HepG2 (cell line): ENCODE data around the gene SDC1. TPM values are rescaled to one million over a fixed set of nuclear protein-coding genes. Genes with fewer than 3 reads are reported as not detected.
A peak's percentile ranks its signal among the peaks of the same experiment; 100 is the strongest.

Experiments used
- BCLAF1 ChIP-seq: fragments of 450-650 bp; IDR thresholded peaks from 2 replicates; pipeline ENCODE4 v1.6.1; 2017; ENCODE audit warnings: mild to moderate bottlenecking
- CEBPB ChIP-seq: IDR thresholded peaks from 2 replicates; pipeline ENCODE4 v1.6.1; 2011; ENCODE audit warnings: low read depth, low read length, improper control_type of control experiment, borderline replicate concordance
- CSRNP1 ChIP-seq: sonication (generic); formaldehyde crosslinking; IDR thresholded peaks from 2 replicates; pipeline ENCODE4 v1.8.1; 2023; ENCODE audit warnings: mild to moderate bottlenecking, missing genetic modification reagents
- DRAP1 ChIP-seq: IDR thresholded peaks from 2 replicates; pipeline ENCODE4 v1.6.1; 2016; ENCODE audit warnings: missing genetic modification reagents, missing compliant biosample characterization
- FOSL1 ChIP-seq: sonication (generic); formaldehyde crosslinking; IDR thresholded peaks from 2 replicates; pipeline ENCODE4 v1.9.0; 2021; ENCODE audit warnings: missing genetic modification reagents, borderline replicate concordance
- GZF1 ChIP-seq: sonication (generic); formaldehyde crosslinking; IDR thresholded peaks from 2 replicates; pipeline ENCODE4 v1.5.1; 2020; ENCODE audit warnings: mild to moderate bottlenecking, missing genetic modification reagents
- HOXA7 ChIP-seq: sonication (generic); formaldehyde crosslinking; IDR thresholded peaks from 2 replicates; pipeline ENCODE4 v1.8.1; 2022; ENCODE audit warnings: mild to moderate bottlenecking, missing genetic modification reagents, moderate library complexity
- MEIS1 ChIP-seq: sonication (generic); formaldehyde crosslinking; IDR thresholded peaks from 2 replicates; pipeline ENCODE4 v1.9.0; 2021; ENCODE audit warnings: mild to moderate bottlenecking, missing genetic modification reagents, moderate library complexity, borderline replicate concordance
- NFYC ChIP-seq: IDR thresholded peaks from 2 replicates; pipeline ENCODE4 v1.6.1; 2016; ENCODE audit warnings: missing genetic modification reagents, missing compliant biosample characterization
- SALL2 ChIP-seq: sonication (generic); formaldehyde crosslinking; IDR thresholded peaks from 2 replicates; pipeline ENCODE4 v1.8.1; 2023; ENCODE audit warnings: mild to moderate bottlenecking, missing genetic modification reagents, inconsistent platforms
- THAP7 ChIP-seq: sonication (generic); formaldehyde crosslinking; IDR thresholded peaks from 2 replicates; pipeline ENCODE4 v1.8.1; 2023; ENCODE audit warnings: mild to moderate bottlenecking, missing genetic modification reagents
- XBP1 ChIP-seq: sonication (generic); formaldehyde crosslinking; IDR thresholded peaks from 2 replicates; pipeline ENCODE4 v1.5.0; 2020; ENCODE audit warnings: missing genetic modification reagents
- ZBTB3 ChIP-seq: sonication (generic); formaldehyde crosslinking; IDR thresholded peaks from 2 replicates; pipeline ENCODE4 v1.4.0; 2020; ENCODE audit warnings: low read depth, mild to moderate bottlenecking, moderate library complexity, missing genetic modification reagents, borderline replicate concordance
- ZFP36L2 ChIP-seq: sonication (generic); formaldehyde crosslinking; IDR thresholded peaks from 2 replicates; pipeline ENCODE4 v1.4.0; 2020; ENCODE audit warnings: missing genetic modification reagents
- ZFYVE20 ChIP-seq: sonication (generic); formaldehyde crosslinking; IDR thresholded peaks from 2 replicates; pipeline ENCODE4 v1.8.0; 2023; ENCODE audit warnings: low read depth, mild to moderate bottlenecking, moderate library complexity, missing genetic modification reagents, borderline replicate concordance
- ZNF441 ChIP-seq: sonication (generic); formaldehyde crosslinking; IDR thresholded peaks from 2 replicates; pipeline ENCODE4 v1.7.0; 2021; ENCODE audit warnings: missing genetic modification reagents, borderline replicate concordance
- ZNF496 ChIP-seq: sonication (generic); formaldehyde crosslinking; IDR thresholded peaks from 2 replicates; pipeline ENCODE4 v1.8.1; 2023; ENCODE audit warnings: mild to moderate bottlenecking, moderate library complexity, missing genetic modification reagents; ENCODE audit not compliant: insufficient replicate concordance
- ZNF550 ChIP-seq: sonication (generic); formaldehyde crosslinking; IDR thresholded peaks from 2 replicates; pipeline ENCODE4 v1.4.0; 2020; ENCODE audit warnings: mild to moderate bottlenecking, missing genetic modification reagents, borderline replicate concordance
- ZNF564 ChIP-seq: sonication (generic); formaldehyde crosslinking; IDR thresholded peaks from 2 replicates; pipeline ENCODE4 v1.8.1; 2023; ENCODE audit warnings: mild to moderate bottlenecking, missing genetic modification reagents
- ZNF589 ChIP-seq: sonication (generic); formaldehyde crosslinking; conservative IDR thresholded peaks from 2 replicates; pipeline ENCODE4 v1.8.0; 2022; ENCODE audit warnings: mild to moderate bottlenecking, moderate library complexity, missing genetic modification reagents
- ZNF607 ChIP-seq: sonication (generic); formaldehyde crosslinking; IDR thresholded peaks from 2 replicates; pipeline ENCODE4 v1.5.1; 2020; ENCODE audit warnings: missing genetic modification reagents, mild to moderate bottlenecking, borderline replicate concordance
- polyA plus RNA-seq, 8 experiments: library from polyadenylated mRNA; depleted of rRNA in 3 of 8; stranded (reverse) in 7 of 8; unstranded in 1 of 8; fragments of >200 nt; fragmentation: Illumina TruSeq in 4 of 8; extraction: Trizol in 4 of 8; gene quantifications; 2 replicates each; pipeline versions ENCODE4 v1.2.1 to v1.2.3, GENCODE V29; 2011 to 2016; ENCODE audit warnings: low read depth in 4 of 8, missing spikeins in 1 of 8, mixed read lengths in 1 of 8; ENCODE audit not compliant: insufficient read depth in 1 of 8
- total RNA-seq, 5 experiments: library from RNA; depleted of rRNA; stranded (reverse); fragments of >200 nt; fragmentation: Illumina TruSeq; extraction: Trizol; gene quantifications; 2 replicates each; pipeline ENCODE4 v1.2.3, GENCODE V29; 2016; ENCODE audit warnings: low read depth in 1 of 5
- TF ChIP-seq, protein P1 (sequence below): sonication (generic); formaldehyde crosslinking; IDR thresholded peaks from 2 replicates; pipeline ENCODE4 v1.8.0; 2022; ENCODE audit warnings: mild to moderate bottlenecking, missing genetic modification reagents; ENCODE audit not compliant: insufficient replicate concordance

The SDC1 gene
- total and polyA plus RNA-seq, 2 of the 13 experiments (the other 11 are each of a cell fraction or from before 2014, with no cell fraction given): 108 to 119 TPM

DNA sequence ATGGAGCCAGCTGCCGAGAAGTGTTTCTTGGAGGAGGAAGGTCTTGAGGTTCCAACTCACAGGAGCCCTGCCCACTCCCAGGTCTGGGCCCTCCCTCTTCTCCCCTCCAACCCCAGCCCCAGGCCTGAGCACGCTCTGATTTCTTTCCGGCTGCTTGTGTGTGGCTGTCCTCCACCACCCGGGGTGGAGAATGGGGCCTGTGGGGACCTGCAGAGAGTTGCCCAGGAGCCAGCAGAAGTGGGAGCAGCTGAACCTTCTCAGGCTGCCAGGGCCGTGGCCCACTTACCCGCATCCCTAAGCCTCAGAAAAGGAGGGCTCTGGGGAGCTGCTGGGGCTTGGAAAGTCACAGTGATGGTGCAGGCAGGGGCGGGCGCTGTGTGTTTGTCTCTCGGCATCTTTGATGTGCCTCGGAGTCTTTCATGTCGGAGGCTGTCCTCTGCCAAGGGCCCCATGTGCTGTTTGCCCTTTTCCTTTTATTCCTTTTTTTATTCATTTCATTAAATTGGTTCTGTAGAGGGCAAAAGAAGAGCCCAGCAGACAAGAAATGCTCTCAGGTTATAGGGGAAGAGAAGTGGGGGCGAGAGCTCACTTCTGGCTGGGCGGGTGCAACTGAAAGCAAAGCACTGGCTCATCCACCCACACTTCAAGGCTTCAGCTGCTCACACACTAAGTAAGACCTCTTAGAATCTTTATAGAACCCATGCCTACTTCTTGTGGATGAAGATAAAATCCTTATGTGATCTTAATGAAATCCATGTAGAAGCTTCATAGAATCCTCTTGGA, 52.5 kb downstream of the SDC1 start (continued):
- TF ChIP-seq, protein P1, sequence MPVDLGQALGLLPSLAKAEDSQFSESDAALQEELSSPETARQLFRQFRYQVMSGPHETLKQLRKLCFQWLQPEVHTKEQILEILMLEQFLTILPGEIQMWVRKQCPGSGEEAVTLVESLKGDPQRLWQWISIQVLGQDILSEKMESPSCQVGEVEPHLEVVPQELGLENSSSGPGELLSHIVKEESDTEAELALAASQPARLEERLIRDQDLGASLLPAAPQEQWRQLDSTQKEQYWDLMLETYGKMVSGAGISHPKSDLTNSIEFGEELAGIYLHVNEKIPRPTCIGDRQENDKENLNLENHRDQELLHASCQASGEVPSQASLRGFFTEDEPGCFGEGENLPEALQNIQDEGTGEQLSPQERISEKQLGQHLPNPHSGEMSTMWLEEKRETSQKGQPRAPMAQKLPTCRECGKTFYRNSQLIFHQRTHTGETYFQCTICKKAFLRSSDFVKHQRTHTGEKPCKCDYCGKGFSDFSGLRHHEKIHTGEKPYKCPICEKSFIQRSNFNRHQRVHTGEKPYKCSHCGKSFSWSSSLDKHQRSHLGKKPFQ (CRISPR knock-in tag): no peak
- TF ChIP-seq BCLAF1: no peak
- TF ChIP-seq DRAP1 (CRISPR knock-in tag): peak; percentile 33; the same call in 1 of the 2 replicates
- TF ChIP-seq ZNF550 (CRISPR knock-in tag): no peak
- no peak for TF ChIP-seq HOXA7 (CRISPR knock-in tag)
- TF ChIP-seq CEBPB: no peak
- no peak for TF ChIP-seq ZNF564 (CRISPR knock-in tag)
- TF ChIP-seq XBP1 (CRISPR knock-in tag): no peak
- no peak for TF ChIP-seq ZNF589 (CRISPR knock-in tag)
- TF ChIP-seq CSRNP1: no peak
- TF ChIP-seq FOSL1 (CRISPR knock-in tag): no peak
- no peak for TF ChIP-seq ZFP36L2 (CRISPR knock-in tag)
- TF ChIP-seq ZNF441 (CRISPR knock-in tag): no peak
- TF ChIP-seq GZF1 (CRISPR knock-in tag): 0 out of 2 replicates have a peak, but pooled peaks have one; percentile 33
- TF ChIP-seq SALL2 (CRISPR knock-in tag): no peak
- 0 out of 2 replicates have a peak, but pooled peaks have one; percentile 58 for TF ChIP-seq THAP7 (CRISPR knock-in tag)
- TF ChIP-seq ZNF496 (CRISPR knock-in tag): no peak
- TF ChIP-seq ZBTB3 (CRISPR knock-in tag): no peak
- TF ChIP-seq ZFYVE20 (CRISPR knock-in tag): no peak
- no peak for TF ChIP-seq MEIS1 (CRISPR knock-in tag)
- TF ChIP-seq ZNF607: no peak
- no peak for TF ChIP-seq NFYC (CRISPR knock-in tag)
